VCaP (cell line): ENCODE data around the gene KIF5C.

Source experiments
- H3K27ac ChIP-seq: fragments of 450-650 bp; 2 replicates; pipeline ENCODE4 v1.5.1; 2017
- CTCF ChIP-seq: fragments of 450-650 bp; conservative IDR thresholded peaks from 2 replicates; pipeline ENCODE4 v1.5.1; 2017; ENCODE audit warnings: mild to moderate bottlenecking, moderate library complexity

Gene KIF5C

DNA sequence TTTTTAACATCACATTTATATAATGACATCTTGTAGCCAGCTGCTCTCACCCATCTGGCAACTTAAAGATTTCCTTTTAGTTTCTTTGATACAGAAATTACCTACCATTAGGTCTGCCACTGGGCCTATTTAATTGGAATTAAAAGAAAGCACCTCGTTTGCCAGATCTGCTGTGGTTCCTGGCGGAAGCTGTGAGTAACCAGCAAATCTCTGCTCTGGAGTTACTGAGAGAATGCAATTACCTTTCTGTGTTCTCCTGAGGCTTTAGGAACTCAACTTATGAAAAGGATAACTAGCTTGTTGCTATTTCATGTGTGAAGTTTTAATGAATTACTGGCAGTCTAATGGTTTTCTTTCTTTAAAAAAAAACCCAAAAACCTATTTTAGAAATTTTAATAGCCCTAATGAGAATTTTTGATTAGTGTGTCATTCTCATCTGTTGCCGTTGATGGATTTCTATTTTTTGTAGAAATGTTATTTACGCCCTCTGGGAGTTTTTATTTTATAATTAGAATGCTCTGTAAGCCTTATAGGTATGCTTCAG is 93.8 kb downstream of the KIF5C start:
- no peak overlapping the region for H3K27ac ChIP-seq
- no peak for TF ChIP-seq CTCF

- no peak overlapping the region for H3K27ac ChIP-seq
- no peak for TF ChIP-seq CTCF
Measured at GRCh38 chr2:148969659-148970061, 94.6 kb downstream of the KIF5C start.

- no peak overlapping the region for H3K27ac ChIP-seq
- no peak for TF ChIP-seq CTCF
Measured at GRCh38 chr2:148970385-148970784, 95.4 kb downstream of the KIF5C start.

DNA sequence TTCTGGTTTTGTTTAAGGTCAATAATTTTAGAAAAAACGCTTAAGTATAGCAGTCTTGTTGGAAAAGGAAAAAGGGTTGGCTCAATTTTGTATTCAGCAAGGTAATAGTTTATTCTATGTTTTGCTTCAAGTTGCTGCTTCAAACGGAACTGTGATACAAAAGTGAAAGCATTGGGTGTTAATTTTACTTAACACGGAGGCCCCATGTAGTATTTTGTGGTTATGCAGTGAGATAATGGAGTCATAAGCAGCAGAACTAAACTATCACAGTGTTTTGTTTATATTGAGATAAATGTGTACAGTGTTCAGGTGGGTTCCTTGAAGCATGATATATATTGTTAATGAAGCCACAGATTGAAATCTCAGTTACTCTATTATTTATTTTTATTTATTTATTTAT is 96.5 kb downstream of the KIF5C start:
- H3K27ac ChIP-seq: no peak overlapping the region
- no peak for TF ChIP-seq CTCF

- H3K27ac ChIP-seq: no peak overlapping the region
- TF ChIP-seq CTCF: no peak
Measured at GRCh38 chr2:148974095-148974494, 99.1 kb downstream of the KIF5C start.

DNA sequence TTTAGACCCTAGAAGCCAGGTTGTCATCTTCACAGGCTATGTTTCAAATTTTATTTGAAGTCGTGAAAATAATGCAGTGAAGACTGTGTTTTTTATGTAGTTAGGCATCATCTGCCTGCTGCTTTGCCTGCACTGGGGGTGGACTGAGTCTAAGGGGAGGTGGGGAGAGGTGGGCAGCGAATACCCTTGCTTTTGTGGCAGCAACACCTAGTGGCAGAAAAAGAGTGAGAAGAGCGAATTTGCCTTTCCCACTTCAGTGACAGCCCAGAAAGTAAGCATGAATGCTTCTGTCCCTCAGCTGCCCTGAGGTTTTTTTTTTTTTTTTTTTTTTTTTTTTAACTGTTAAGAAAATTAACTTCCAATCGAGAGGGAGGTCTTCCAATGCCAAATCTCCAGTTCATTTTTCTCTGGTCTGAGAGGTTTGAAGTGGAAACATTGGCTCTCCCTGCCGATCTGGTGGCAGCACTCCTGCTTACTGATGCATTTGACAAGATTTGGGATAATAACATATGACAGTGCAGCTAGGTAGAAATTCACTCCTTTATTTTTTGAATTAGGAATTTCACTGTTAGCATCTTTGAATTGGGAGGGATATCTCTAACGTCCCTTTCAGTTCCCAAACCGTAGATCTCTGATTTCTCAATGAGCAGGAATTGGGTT is 103.1 kb downstream of the KIF5C start:
- TF ChIP-seq CTCF: 0 out of 2 replicates have a peak, but pooled peaks have one; percentile 20
- no peak overlapping the region for H3K27ac ChIP-seq

GRCh38 chr2:148978706-148979105 is 103.7 kb downstream of the KIF5C start:
- no peak for TF ChIP-seq CTCF
- H3K27ac ChIP-seq: no peak overlapping the region
